H1 (cell line): ENCODE data around the gene ATL3. TPM values are rescaled to one million over a fixed set of nuclear protein-coding genes. Genes with fewer than 3 reads are reported as not detected.

Experiments
- CTCF ChIA-PET: fragments of 300-600 bp; sonication (Branson Sonifier 250); formaldehyde crosslinking; loops from one replicate; lab custom pipeline; 2021; ENCODE audit not compliant: partially characterized antibody; lab: Charles Lee
- POLR2A ChIA-PET: fragments of 300-600 bp; sonication (Branson Sonifier 250); formaldehyde crosslinking; loops from one replicate; lab custom pipeline; 2021; ENCODE audit warnings: inconsistent platforms; ENCODE audit not compliant: partially characterized antibody; lab: Charles Lee
- DNase-seq, 2 experiments: peaks; one replicate each; pipeline versions ENCODE4 v3.0.0 to v3.0.0-alpha.2; 2010 to 2022; ENCODE audit warnings: low spot score in 2 of 2, low read depth in 1 of 2, mixed read lengths in 1 of 2
- FAIRE-seq: peaks from 2 replicates; lab custom pipeline; 2011; peaks lifted over from hg19 to GRCh38; lab: Jason Lieb, UNC
- H2AFZ ChIP-seq: 2 replicates; pipeline ENCODE4 v1.8.1; 2012; ENCODE audit warnings: low read length, inconsistent platforms
- H2AK5ac ChIP-seq: 2 replicates; pipeline ENCODE4 v1.6.1; 2013; ENCODE audit warnings: low read depth, low read length
- H2BK120ac ChIP-seq: replicated peaks from 2 replicates; pipeline ENCODE3; 2013; ENCODE audit warnings: low read depth, low read length, inconsistent platforms
- H2BK12ac ChIP-seq: 2 replicates; pipeline ENCODE4 v1.6.1; 2013; ENCODE audit warnings: low read depth, low read length
- H2BK15ac ChIP-seq: 2 replicates; pipeline ENCODE4 v1.6.1; 2013; ENCODE audit warnings: low read length
- H2BK20ac ChIP-seq: 2 replicates; pipeline ENCODE4 v1.6.1; 2013; ENCODE audit warnings: low read length
- H2BK5ac ChIP-seq: 2 replicates; pipeline ENCODE4 v1.6.1; 2013; ENCODE audit warnings: low read depth, low read length
- H3K14ac ChIP-seq: 2 replicates; pipeline ENCODE4 v1.6.1; 2013; ENCODE audit warnings: inconsistent platforms; ENCODE audit not compliant: insufficient read length
- H3K18ac ChIP-seq: 2 replicates; pipeline ENCODE4 v1.6.1; 2013; ENCODE audit warnings: low read length; ENCODE audit errors: extremely low read depth
- H3K23ac ChIP-seq: 2 replicates; pipeline ENCODE4 v1.6.1; 2013; ENCODE audit warnings: inconsistent platforms; ENCODE audit not compliant: insufficient read length
- H3K23me2 ChIP-seq: 2 replicates; pipeline ENCODE4 v1.6.1; 2013; ENCODE audit warnings: low read depth, low read length
- H3K27ac ChIP-seq: 2 replicates; pipeline ENCODE4 v1.6.1; 2011; ENCODE audit warnings: low read depth, low read length, inconsistent platforms
- H3K27me3 ChIP-seq, 4 experiments: replicated peaks in 1 of 4; 1 replicate in 1 of 4; 2 replicates in 3 of 4; pipeline versions ENCODE4 v1.6.1 to v1.8.1; 2011 to 2013; ENCODE audit warnings: low read length in 3 of 4, mild to moderate bottlenecking in 3 of 4, inconsistent platforms in 2 of 4, mixed read lengths in 2 of 4, moderate library complexity in 1 of 4; ENCODE audit not compliant: control insufficient read depth in 3 of 4, insufficient read depth in 3 of 4; ENCODE audit errors: extremely low read depth in 1 of 4
- H3K36me3 ChIP-seq, 4 experiments: 2 replicates each; pipeline versions ENCODE4 v1.6.1 to v1.8.1; 2011 to 2013; ENCODE audit warnings: mild to moderate bottlenecking in 4 of 4, low read length in 3 of 4, moderate library complexity in 2 of 4, control low read depth in 1 of 4, inconsistent platforms in 1 of 4; ENCODE audit not compliant: insufficient read depth in 4 of 4, control insufficient read depth in 2 of 4
- H3K4ac ChIP-seq: replicated peaks from 2 replicates; pipeline ENCODE3; 2013; ENCODE audit warnings: low read length, low read depth, mixed read lengths, inconsistent platforms; ENCODE audit not compliant: insufficient read length
- H3K4me1 ChIP-seq, 4 experiments: replicated peaks in 1 of 4; 1 replicate in 1 of 4; 2 replicates in 3 of 4; pipeline versions ENCODE4 v1.6.1 to v1.8.1; 2011 to 2013; ENCODE audit warnings: low read length in 3 of 4, inconsistent platforms in 2 of 4, mixed read lengths in 1 of 4; ENCODE audit not compliant: insufficient read depth in 4 of 4, control insufficient read depth in 3 of 4
- H3K4me2 ChIP-seq, 2 experiments: 2 replicates each; pipeline versions ENCODE4 v1.6.1 to v1.8.1; 2011 to 2013; ENCODE audit warnings: low read depth in 2 of 2, low read length in 2 of 2, control low read depth in 1 of 2, inconsistent platforms in 1 of 2, mild to moderate bottlenecking in 1 of 2; ENCODE audit not compliant: insufficient read depth in 1 of 2
- H3K4me3 ChIP-seq, 4 experiments: fragments of 200-600, 300-600 bp in 1 of 4; sonication (generic), shearing (Covaris generic), sonication (Bioruptor Twin) in 1 of 4; 2 replicates each; pipeline versions ENCODE4 v1.5.1 to v1.8.1; 2011 to 2016; ENCODE audit warnings: low read length in 4 of 4, low read depth in 3 of 4, control low read depth in 2 of 4, inconsistent platforms in 2 of 4, mild to moderate bottlenecking in 2 of 4, mixed read lengths in 1 of 4, moderate library complexity in 1 of 4; ENCODE audit not compliant: insufficient read depth in 2 of 4; ENCODE audit errors: extremely low read depth in 1 of 4
- H3K56ac ChIP-seq: replicated peaks from 2 replicates; pipeline ENCODE3; 2013; ENCODE audit warnings: low read depth, mild to moderate bottlenecking, mixed read lengths, low read length, inconsistent platforms; ENCODE audit not compliant: insufficient read length
- H3K79me1 ChIP-seq: 2 replicates; pipeline ENCODE4 v1.6.1; 2013; ENCODE audit warnings: low read depth, low read length, control low read depth
- H3K79me2 ChIP-seq, 2 experiments: 2 replicates each; pipeline versions ENCODE4 v1.6.1 to v1.8.1; 2012 to 2013; ENCODE audit warnings: low read length in 2 of 2, mild to moderate bottlenecking in 2 of 2, inconsistent platforms in 1 of 2; ENCODE audit not compliant: insufficient read depth in 2 of 2, control insufficient read depth in 1 of 2
- H3K9ac ChIP-seq, 4 experiments: replicated peaks in 1 of 4; 1 replicate in 1 of 4; 2 replicates in 3 of 4; pipeline versions ENCODE4 v1.6.1 to v1.8.1; 2011 to 2013; ENCODE audit warnings: low read depth in 3 of 4, low read length in 3 of 4, control low read depth in 2 of 4, mild to moderate bottlenecking in 2 of 4, moderate library complexity in 2 of 4, inconsistent platforms in 1 of 4; ENCODE audit errors: extremely low read depth in 1 of 4
- H3K9me3 ChIP-seq, 2 experiments: 2 replicates each; pipeline versions ENCODE4 v1.6.1 to v1.8.1; 2012 to 2013; ENCODE audit warnings: mild to moderate bottlenecking in 2 of 2, moderate library complexity in 2 of 2, control low read depth in 1 of 2, inconsistent platforms in 1 of 2, low read depth in 1 of 2, low read length in 1 of 2, mixed read lengths in 1 of 2; ENCODE audit not compliant: insufficient read depth in 2 of 2
- H4K20me1 ChIP-seq, 2 experiments: replicated peaks in 1 of 2; 2 replicates each; pipeline versions ENCODE3 to v1.8.1; 2011 to 2013; ENCODE audit warnings: inconsistent platforms in 2 of 2, low read length in 2 of 2, mild to moderate bottlenecking in 1 of 2; ENCODE audit not compliant: insufficient read depth in 2 of 2, control insufficient read depth in 1 of 2
- H4K5ac ChIP-seq: 2 replicates; pipeline ENCODE4 v1.6.1; 2013; ENCODE audit warnings: low read length, low read depth, mixed read lengths, inconsistent platforms; ENCODE audit not compliant: insufficient read length
- H4K8ac ChIP-seq: 2 replicates; pipeline ENCODE4 v1.8.0; 2013; ENCODE audit warnings: mild to moderate bottlenecking, moderate library complexity, low read length, inconsistent platforms; ENCODE audit not compliant: insufficient read depth; ENCODE audit errors: extremely low read depth
- H4K91ac ChIP-seq: replicated peaks from 2 replicates; pipeline ENCODE3; 2013; ENCODE audit warnings: low read length, mixed read lengths, inconsistent platforms; ENCODE audit not compliant: insufficient read length
- BRCA1 ChIP-seq: IDR thresholded peaks from 2 replicates; pipeline ENCODE4 v1.6.1; 2012; ENCODE audit warnings: low read depth, low read length, improper control_type of control experiment
- CREB1 ChIP-seq: IDR thresholded peaks from 2 replicates; pipeline ENCODE4 v1.6.1; 2012; ENCODE audit warnings: inconsistent platforms
- EP300 ChIP-seq, 2 experiments: IDR thresholded peaks; 1 replicate in 1 of 2; 2 replicates in 1 of 2; pipeline ENCODE4 v1.6.1; 2011 to 2012; ENCODE audit warnings: low read depth in 2 of 2, low read length in 2 of 2, mild to moderate bottlenecking in 2 of 2, borderline replicate concordance in 1 of 2, inconsistent platforms in 1 of 2, moderate library complexity in 1 of 2
- EZH2 ChIP-seq: fragments of 200-600 bp; sonication (generic); IDR thresholded peaks from 2 replicates; pipeline ENCODE4 v1.7.1; 2012; ENCODE audit warnings: low read depth, mild to moderate bottlenecking, moderate library complexity, low read length, inconsistent platforms; ENCODE audit not compliant: severe bottlenecking
- GTF2F1 ChIP-seq: IDR thresholded peaks from 2 replicates; pipeline ENCODE4 v1.6.1; 2012; ENCODE audit warnings: low read depth, low read length, improper control_type of control experiment, borderline replicate concordance
- HDAC2 ChIP-seq, 2 experiments: fragments of 300-600 bp in 1 of 2; sonication (generic) in 1 of 2; IDR thresholded peaks; 2 replicates each; pipeline ENCODE4 v1.6.1; 2011 to 2012; ENCODE audit warnings: low read depth in 2 of 2, low read length in 2 of 2, mild to moderate bottlenecking in 2 of 2, moderate library complexity in 2 of 2, borderline replicate concordance in 1 of 2, inconsistent platforms in 1 of 2
- KDM1A ChIP-seq: fragments of 200-600, 300-600 bp; sonication (generic); IDR thresholded peaks from 2 replicates; pipeline ENCODE4 v1.7.1; 2016; ENCODE audit warnings: mild to moderate bottlenecking, low read length, borderline replicate concordance
- PHF8 ChIP-seq: fragments of 200-600 bp; sonication (generic); conservative IDR thresholded peaks from 2 replicates; pipeline ENCODE4 v1.7.1; 2012; ENCODE audit warnings: low read depth, mild to moderate bottlenecking, inconsistent platforms, low read length, moderate library complexity
- RBBP5 ChIP-seq: IDR thresholded peaks from 2 replicates; pipeline ENCODE4 v1.7.1; 2012; ENCODE audit warnings: low read depth, mild to moderate bottlenecking, inconsistent platforms, low read length, moderate library complexity, borderline replicate concordance
- RXRA ChIP-seq: IDR thresholded peaks from 2 replicates; pipeline ENCODE4 v1.6.1; 2011; ENCODE audit warnings: low read depth, mild to moderate bottlenecking, low read length, moderate library complexity; ENCODE audit not compliant: insufficient read depth
- SIRT6 ChIP-seq: IDR thresholded peaks from one replicate; pipeline ENCODE4 v1.7.1; 2012; ENCODE audit warnings: low read length, inconsistent platforms
- SP1 ChIP-seq: IDR thresholded peaks from 2 replicates; pipeline ENCODE4 v1.6.1; 2011; ENCODE audit warnings: low read depth, low read length
- SRF ChIP-seq: IDR thresholded peaks from 2 replicates; pipeline ENCODE4 v1.6.1; 2011; ENCODE audit warnings: mild to moderate bottlenecking, low read depth, low read length, moderate library complexity
- TEAD4 ChIP-seq: IDR thresholded peaks from 2 replicates; pipeline ENCODE4 v1.6.1; 2012; ENCODE audit warnings: low read depth, low read length, inconsistent platforms, mixed read lengths
- polyA plus RNA-seq, 7 experiments: library from polyadenylated mRNA; depleted of rRNA in 3 of 7; stranded (reverse) in 5 of 7; unstranded in 2 of 7; fragments of >200 nt in 5 of 7; fragments of 200-250 nt in 2 of 7; gene quantifications; 1 replicate in 5 of 7; 2 replicates in 1 of 7; 4 replicates in 1 of 7; pipeline versions ENCODE4 v1.2.1 to v1.2.3, GENCODE V29; 2011 to 2013; ENCODE audit warnings: missing spikeins in 2 of 7, mixed read lengths in 2 of 7
- total RNA-seq: library from RNA; stranded (reverse); fragmentation: NEBNext Ultra II Directional; extraction: Animal tissue kit (Norgen Biotek cat#: 25700); gene quantifications from 2 replicates; pipeline ENCODE4 v1.2.1, GENCODE V29; 2021

ATL3 gene
- total and polyA plus RNA-seq, 2 of the 8 experiments (the other 6 are each of a cell fraction or from before 2014, with no cell fraction given) = 7.8 to 24.5 TPM

- Histone ChIP-seq H3K9me3 (no peaks in the 10 kb centered on the region), H3K4me3 (no peak overlapping the region), H4K20me1 (peaks cover 5 to 11% of the 10 kb centered on the region in 2 experiments), H3K14ac (no peak overlapping the region), H2BK120ac (no peak overlapping the region), H3K4ac (no peak overlapping the region), H3K79me2 (peaks cover 0 to 81% of the 10 kb centered on the region in 2 experiments; a peak in 2 of 4 replicates), H2AFZ (no peak overlapping the region), H2BK20ac (no peak overlapping the region), H3K79me1 (no peaks in the 10 kb centered on the region; the same call in 1 of the 2 replicates), H3K4me1 (no peaks in the 10 kb centered on the region), H3K23ac (no peak overlapping the region), H2BK15ac (no peak overlapping the region), H2BK5ac (no peak overlapping the region), H4K8ac (no peak overlapping the region), H3K9ac (no peak overlapping the region), H3K56ac (no peak overlapping the region), H3K36me3 (peaks cover 0 to 11% (median 5%) of the 10 kb centered on the region in 4 experiments; a peak in 4 of 8 replicates), H4K91ac (no peak overlapping the region), H3K27ac (no peak overlapping the region), H4K5ac (no peak overlapping the region), H3K27me3 (no peaks in the 10 kb centered on the region), H3K18ac (no peak overlapping the region), H2AK5ac (no peak overlapping the region), H2BK12ac (no peak overlapping the region), H3K4me2 (no peak overlapping the region), H3K23me2 (no peaks in the 10 kb centered on the region)
- TF ChIP-seq HDAC2 (IDR thresholded peaks at IDR 0.05; ENCODE audit: borderline replicate concordance in 1 of 2, low read depth in 2 of 2, low read length in 2 of 2) (no peak), RXRA (no peak), RBBP5 (no peak), CREB1 (no peak), EP300 (IDR thresholded peaks at IDR 0.05; ENCODE audit: borderline replicate concordance in 1 of 2, low read depth in 2 of 2, low read length in 2 of 2) (no peak), PHF8 (no peak), EZH2 (no peak), SRF (no peak), SIRT6 (no peak), KDM1A (no peak), TEAD4 (no peak), SP1 (no peak), GTF2F1 (no peak), BRCA1 (no peak)
- CTCF ChIA-PET = interaction anchor here (0.9 to 5.2 kb wide), 5 partner anchors 11 to 76 kb away, joined by 3 to 24 read pairs (median 3); no protein-coding TSS in a partner anchor
- DNase-seq (no peak), FAIRE-seq (no peak)
- POLR2A ChIA-PET = interaction anchor here (2.1 kb wide), 1 partner anchor 34 kb away, joined by 6 read pairs; the partner anchor contains the start of gene RTN3
Measured at GRCh38 chr11:63716046-63716445, 44.9 kb upstream of the ATL3 start.
